Liver (tissue), 9 donors: ENCODE data around the gene PDCD1. TPM values are rescaled to one million over a fixed set of nuclear protein-coding genes. Genes with fewer than 3 reads are reported as not detected.

Experiments
- DNase-seq: peaks from one replicate; pipeline ENCODE4 v3.0.0-alpha.2; 2017; ENCODE audit warnings: low spot score
- H3K27ac ChIP-seq, 2 donors: one replicate each; pipeline ENCODE4 v1.7.0; 2013; ENCODE audit warnings: inconsistent platforms in 2 of 2, low read length in 2 of 2, control low read depth in 1 of 2, low read depth in 1 of 2, mild to moderate bottlenecking in 1 of 2
- H3K27me3 ChIP-seq, 4 donors: one replicate each; pipeline versions ENCODE4 v1.6.1 to v1.7.0; 2013; ENCODE audit warnings: low read length in 3 of 4, inconsistent platforms in 1 of 4, mild to moderate bottlenecking in 1 of 4, moderate library complexity in 1 of 4; ENCODE audit not compliant: control insufficient read depth in 4 of 4, insufficient read depth in 4 of 4
- H3K36me3 ChIP-seq, 4 donors: one replicate each; pipeline versions ENCODE4 v1.6.1 to v1.7.0; 2013; ENCODE audit warnings: low read length in 3 of 4, mild to moderate bottlenecking in 3 of 4, low read depth in 1 of 4, moderate library complexity in 1 of 4; ENCODE audit not compliant: control insufficient read depth in 4 of 4, insufficient read depth in 3 of 4
- H3K4me1 ChIP-seq, 4 donors: one replicate each; pipeline versions ENCODE4 v1.6.1 to v1.7.0; 2013; ENCODE audit warnings: low read length in 3 of 4, mild to moderate bottlenecking in 3 of 4, moderate library complexity in 1 of 4; ENCODE audit not compliant: control insufficient read depth in 4 of 4, insufficient read depth in 4 of 4
- H3K4me3 ChIP-seq, 3 donors: one replicate each; pipeline versions ENCODE4 v1.6.1 to v1.7.0; 2013; ENCODE audit warnings: low read length in 3 of 3, control low read depth in 1 of 3, low read depth in 1 of 3, mild to moderate bottlenecking in 1 of 3
- H3K9ac ChIP-seq, 2 donors: one replicate each; pipeline ENCODE4 v1.7.0; 2013; ENCODE audit warnings: low read length in 2 of 2, mild to moderate bottlenecking in 2 of 2, moderate library complexity in 2 of 2, control low read depth in 1 of 2, low read depth in 1 of 2
- H3K9me3 ChIP-seq, 4 donors: one replicate each; pipeline versions ENCODE4 v1.6.1 to v1.7.0; 2013; ENCODE audit warnings: low read length in 3 of 4; ENCODE audit not compliant: control insufficient read depth in 4 of 4
- FOXA2 ChIP-seq: IDR thresholded peaks from 2 replicates; pipeline ENCODE4 v1.6.1; 2016; ENCODE audit warnings: antibody characterized with exemption
- GABPA ChIP-seq, 2 donors: IDR thresholded peaks in 1 of 2; conservative IDR thresholded peaks in 1 of 2; 2 replicates each; pipeline ENCODE4 v1.6.1; 2016; ENCODE audit warnings: antibody characterized with exemption in 2 of 2, mild to moderate bottlenecking in 1 of 2, moderate library complexity in 1 of 2
- HNF4A ChIP-seq, 2 donors: conservative IDR thresholded peaks; 2 replicates each; pipeline ENCODE4 v1.6.1; 2016; ENCODE audit warnings: antibody characterized with exemption in 2 of 2, mild to moderate bottlenecking in 2 of 2
- HNF4G ChIP-seq: IDR thresholded peaks from 2 replicates; pipeline ENCODE4 v1.6.1; 2016; ENCODE audit warnings: antibody characterized with exemption
- JUND ChIP-seq, 2 donors: IDR thresholded peaks; 2 replicates each; pipeline ENCODE4 v1.6.1; 2016; ENCODE audit warnings: antibody characterized with exemption in 2 of 2
- NR2F2 ChIP-seq: IDR thresholded peaks from 2 replicates; pipeline ENCODE4 v1.6.1; 2016; ENCODE audit warnings: antibody characterized with exemption
- RAD21 ChIP-seq, 2 donors: IDR thresholded peaks; 2 replicates each; pipeline ENCODE4 v1.6.1; 2016; ENCODE audit warnings: antibody characterized with exemption in 2 of 2, mild to moderate bottlenecking in 2 of 2
- RXRA ChIP-seq, 2 donors: IDR thresholded peaks; 2 replicates each; pipeline ENCODE4 v1.6.1; 2017 to 2018; ENCODE audit warnings: antibody characterized with exemption in 2 of 2, mild to moderate bottlenecking in 1 of 2
- SP1 ChIP-seq: IDR thresholded peaks from 2 replicates; pipeline ENCODE4 v1.6.1; 2018; ENCODE audit warnings: antibody characterized with exemption, mild to moderate bottlenecking
- TAF1 ChIP-seq: conservative IDR thresholded peaks from 2 replicates; pipeline ENCODE4 v1.6.1; 2016; ENCODE audit warnings: antibody characterized with exemption, mild to moderate bottlenecking
- YY1 ChIP-seq: IDR thresholded peaks from 2 replicates; pipeline ENCODE4 v1.6.1; 2016; ENCODE audit warnings: antibody characterized with exemption, mild to moderate bottlenecking
- WGBS: extraction: QIAGEN DNeasy Blood & Tissue Kit; methylation state at CpG from one replicate; pipeline ENCODE4 v1.1.7; 2013; 5-methylcytosine and 5-hydroxymethylcytosine counted together
- polyA plus RNA-seq, 2 donors: library from polyadenylated mRNA; stranded (reverse) in 1 of 2; unstranded in 1 of 2; fragments of 200-250 nt in 1 of 2; fragments of >200 nt in 1 of 2; fragmentation: Nextera tagmentation in 1 of 2; extraction: Ambion mirVana in 1 of 2; gene quantifications; one replicate each; pipeline versions ENCODE4 v1.2.1 to v1.2.3, GENCODE V29; 2013 to 2015
- total RNA-seq, 2 donors: library from RNA; depleted of rRNA; stranded (reverse); fragments of >200 nt; gene quantifications; one replicate each; pipeline ENCODE4 v1.2.3, GENCODE V29; 2014
- TF ChIP-seq, protein P1 (sequence below): IDR thresholded peaks from 2 replicates; pipeline ENCODE4 v1.6.1; 2016; ENCODE audit warnings: antibody characterized with exemption
- TF ChIP-seq, protein P2 (sequence below): fragments of 150-350 bp; IDR thresholded peaks from 2 replicates; pipeline ENCODE4 v1.5.1; 2017; ENCODE audit warnings: improper control_type of control experiment, low read depth, low read length; ENCODE audit not compliant: missing input control
- donor health status: healthy.
- donor health status: healthy.
- donor health status: healthy.
- donor health status: healthy.
- donor health status: healthy.

Gene PDCD1
- total and polyA plus RNA-seq, 4 donors = 0.20 to 0.37 (median 0.25) TPM; not detected in 1

- peak; percentile 40 for TF ChIP-seq NR2F2
- no peak for TF ChIP-seq JUND (IDR thresholded peaks at IDR 0.05)
- TF ChIP-seq RAD21 (IDR thresholded peaks at IDR 0.05) = peak in 1 of 2 donors; percentile 6
- peak in 1 of 2 donors; percentile 6 for TF ChIP-seq RXRA (IDR thresholded peaks at IDR 0.05)
- peaks cover 0 to 2% (median 0%) of the 10 kb centered on the region in 4 donors for H3K36me3 ChIP-seq
- peak overlapping the region in 1 of 2 donors; percentile 14 for H3K9ac ChIP-seq
- H3K27ac ChIP-seq = peak overlapping the region; percentile 85 to 93
- DNase-seq = no peak
- H3K9me3 ChIP-seq = no peaks in the 10 kb centered on the region
- H3K4me1 ChIP-seq = peaks cover 5 to 38% (median 26%) of the 10 kb centered on the region in 4 donors
- H3K27me3 ChIP-seq = no peaks in the 10 kb centered on the region
- peak overlapping the region in 1 of 3 donors; percentile 68 for H3K4me3 ChIP-seq
- 67% methylated on average over 27 of the region's 27 CpGs for WGBS
Measured at GRCh38 chr2:241811201-241811951, 47.3 kb downstream of the PDCD1 start.

- DNase-seq = no peak
- peak overlapping the region in 1 of 2 donors; percentile 14 for H3K9ac ChIP-seq
- peak overlapping the region; percentile 85 to 93 for H3K27ac ChIP-seq
Measured at GRCh38 chr2:241810307-241811200, 48.1 kb downstream of the PDCD1 start.

GRCh38 chr2:241809383-241810306 lies 49.0 kb downstream of the PDCD1 start:
- Histone ChIP-seq H3K9ac (peak overlapping the region; percentile 88 to 92), H3K27ac (peak overlapping the region; percentile 85 to 93), H3K9me3 (no peaks in the 10 kb centered on the region), H3K4me3 (peak overlapping the region; percentile 68 to 85 (median 74)), H3K27me3 (no peaks in the 10 kb centered on the region), H3K36me3 (peaks cover 0 to 2% (median 0%) of the 10 kb centered on the region in 4 donors), H3K4me1 (peaks cover 8 to 42% (median 24%) of the 10 kb centered on the region in 4 donors)
- peak; percentile 33 for DNase-seq
- WGBS = 41% methylated on average over 29 of the region's 29 CpGs
- TF ChIP-seq FOXA2 (no peak), TAF1 (no peak), HNF4G (no peak), SP1 (no peak), NR2F2 (no peak), YY1 (no peak), GABPA (IDR thresholded peaks at IDR 0.05 in 1 of 2, conservative IDR thresholded peaks at IDR 0.05 in 1 of 2) (no peak)
- TF ChIP-seq, protein P1, sequence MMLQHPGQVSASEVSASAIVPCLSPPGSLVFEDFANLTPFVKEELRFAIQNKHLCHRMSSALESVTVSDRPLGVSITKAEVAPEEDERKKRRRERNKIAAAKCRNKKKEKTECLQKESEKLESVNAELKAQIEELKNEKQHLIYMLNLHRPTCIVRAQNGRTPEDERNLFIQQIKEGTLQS = no peak
- TF ChIP-seq, protein P2, sequence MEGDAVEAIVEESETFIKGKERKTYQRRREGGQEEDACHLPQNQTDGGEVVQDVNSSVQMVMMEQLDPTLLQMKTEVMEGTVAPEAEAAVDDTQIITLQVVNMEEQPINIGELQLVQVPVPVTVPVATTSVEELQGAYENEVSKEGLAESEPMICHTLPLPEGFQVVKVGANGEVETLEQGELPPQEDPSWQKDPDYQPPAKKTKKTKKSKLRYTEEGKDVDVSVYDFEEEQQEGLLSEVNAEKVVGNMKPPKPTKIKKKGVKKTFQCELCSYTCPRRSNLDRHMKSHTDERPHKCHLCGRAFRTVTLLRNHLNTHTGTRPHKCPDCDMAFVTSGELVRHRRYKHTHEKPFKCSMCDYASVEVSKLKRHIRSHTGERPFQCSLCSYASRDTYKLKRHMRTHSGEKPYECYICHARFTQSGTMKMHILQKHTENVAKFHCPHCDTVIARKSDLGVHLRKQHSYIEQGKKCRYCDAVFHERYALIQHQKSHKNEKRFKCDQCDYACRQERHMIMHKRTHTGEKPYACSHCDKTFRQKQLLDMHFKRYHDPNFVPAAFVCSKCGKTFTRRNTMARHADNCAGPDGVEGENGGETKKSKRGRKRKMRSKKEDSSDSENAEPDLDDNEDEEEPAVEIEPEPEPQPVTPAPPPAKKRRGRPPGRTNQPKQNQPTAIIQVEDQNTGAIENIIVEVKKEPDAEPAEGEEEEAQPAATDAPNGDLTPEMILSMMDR = no peak

More at GRCh38 chr2:241810307-241811200, 48.1 kb downstream of the PDCD1 start:
- Histone ChIP-seq H3K4me3 (peak overlapping the region; percentile 54 to 74 (median 68)), H3K36me3 (peaks cover 0 to 2% (median 0%) of the 10 kb centered on the region in 4 donors), H3K4me1 (peaks cover 5 to 38% (median 26%) of the 10 kb centered on the region in 4 donors), H3K27me3 (no peaks in the 10 kb centered on the region), H3K9me3 (no peaks in the 10 kb centered on the region)
- TF ChIP-seq HNF4A (conservative IDR thresholded peaks at IDR 0.05) (peak in 1 of 2 donors; percentile 4), RAD21 (IDR thresholded peaks at IDR 0.05) (no peak)
- 34% methylated on average over 28 of the region's 28 CpGs for WGBS
